MV-4-11 (cell line): Measurements from ENCODE around the gene PPP2R2C.

Source experiments
- DNase-seq: peaks from one replicate; lab custom pipeline; 2025; lab: John Stamatoyannopoulos, UW

Gene PPP2R2C

DNA sequence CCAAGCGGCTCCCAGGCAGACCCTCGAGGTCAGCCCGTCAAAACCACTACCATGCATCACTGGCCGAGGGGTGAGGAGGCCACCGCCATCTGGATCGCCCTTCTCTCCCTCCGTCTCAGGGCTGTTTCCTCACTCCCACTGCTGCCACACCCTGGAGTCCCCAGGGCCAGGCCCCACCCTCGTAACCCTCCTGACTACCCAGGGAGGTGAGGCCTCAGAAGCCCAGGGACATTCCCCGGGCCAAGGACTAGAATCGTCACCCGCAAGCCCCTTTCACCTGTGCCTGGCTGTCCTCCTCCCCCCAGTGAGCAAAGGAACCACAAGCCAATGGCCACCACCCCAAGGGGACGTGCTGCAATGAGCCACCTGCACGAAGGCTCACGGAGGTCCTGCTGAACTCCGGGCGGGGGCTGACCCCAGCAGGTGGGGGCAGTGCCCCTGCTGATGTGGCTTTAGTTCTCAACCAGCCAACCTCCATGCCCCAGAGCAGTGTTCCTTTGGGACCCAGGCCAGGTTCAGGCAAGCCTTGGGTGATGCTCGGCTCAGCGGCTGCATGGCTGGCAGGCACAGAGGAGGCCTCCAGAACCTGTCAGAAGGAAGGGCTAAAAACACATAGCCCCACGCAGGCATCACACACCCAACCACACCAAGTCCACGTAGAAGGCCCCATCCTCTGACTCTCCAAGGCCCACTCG, 23.8 kb downstream of the PPP2R2C start:
- DNase-seq, result no peak

DNA sequence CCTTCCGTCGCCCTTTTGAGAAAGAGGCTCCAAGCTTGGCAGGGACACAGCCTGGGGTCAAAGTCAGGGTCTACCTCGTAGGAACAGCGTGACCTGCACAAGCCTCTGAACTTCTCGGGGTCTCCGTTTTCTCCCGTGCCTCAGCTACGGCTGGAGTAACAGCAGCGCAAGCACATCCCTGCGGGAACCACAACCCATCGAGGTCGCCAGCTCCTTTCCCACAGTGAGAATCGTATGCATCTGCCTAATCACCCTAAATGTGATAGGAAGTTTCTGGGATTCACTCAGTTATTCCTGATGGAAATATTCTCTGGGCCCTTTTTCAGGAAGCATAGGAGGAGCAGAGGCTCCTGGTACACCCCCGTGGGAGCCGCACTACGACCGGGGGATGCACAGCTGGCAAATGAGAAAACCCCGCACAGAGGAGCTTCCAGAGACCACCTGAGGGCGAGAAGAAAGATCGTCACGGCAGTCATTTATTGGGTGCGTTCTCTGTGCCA, 24.7 kb downstream of the PPP2R2C start:
- no peak for DNase-seq

- DNase-seq, result no peak
These were observed 25.6 kb downstream of the PPP2R2C start for GRCh38 chr4:6446538-6447451.

DNA sequence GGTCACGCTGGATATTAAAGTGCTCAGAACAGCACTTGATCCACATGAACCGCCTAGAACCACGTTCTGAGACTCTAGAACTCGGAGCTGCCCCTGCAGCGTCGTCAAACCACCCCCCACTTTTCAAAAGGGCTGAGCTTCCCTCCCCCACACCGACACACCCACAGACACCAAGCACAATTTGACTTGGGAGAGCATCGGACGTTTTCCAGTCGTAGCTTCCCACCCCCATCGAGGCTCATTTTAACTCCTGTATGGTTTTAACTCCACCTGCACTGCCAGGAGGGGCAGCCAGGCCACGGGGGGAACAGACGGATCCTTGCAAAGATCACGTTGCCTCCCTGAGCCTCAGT, 26.3 kb downstream of the PPP2R2C start:
- DNase-seq, result no peak

DNA sequence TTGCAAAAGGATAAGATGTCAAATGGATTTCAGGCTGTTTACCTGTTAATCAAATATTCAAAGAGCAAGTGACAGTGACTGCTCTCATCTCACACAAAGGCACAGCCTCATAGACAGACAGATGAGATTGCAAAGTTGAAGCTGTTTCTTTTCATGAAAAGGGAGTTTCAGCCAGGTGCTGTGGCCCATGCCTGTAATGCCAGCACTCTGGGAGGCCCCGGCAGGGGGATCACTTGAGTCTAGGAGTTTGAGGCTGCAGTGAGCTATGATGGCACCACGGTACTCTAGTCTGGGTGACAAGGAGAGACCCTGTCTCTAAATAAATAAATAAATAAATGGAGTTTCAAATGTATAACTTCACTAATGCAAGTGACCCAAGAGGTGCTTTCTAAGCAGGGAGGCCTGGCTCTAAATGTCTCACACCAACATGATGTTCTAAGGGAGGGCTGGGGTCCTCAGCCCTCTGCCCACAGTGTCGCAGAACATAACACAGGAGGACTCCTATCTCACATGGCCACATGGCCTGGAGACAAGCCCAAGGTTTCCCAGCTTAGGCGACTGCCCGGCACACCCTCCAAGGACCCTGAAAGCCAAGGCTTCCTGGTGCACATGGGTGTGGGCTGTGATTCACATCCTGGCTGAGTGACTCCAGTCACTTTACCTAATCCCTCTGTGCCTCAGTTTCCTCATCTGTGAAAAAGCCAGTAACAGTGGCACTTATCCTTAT, 26.8 kb downstream of the PPP2R2C start:
- no peak for DNase-seq

GRCh38 chr4:6444582-6444981, 27.8 kb downstream of the PPP2R2C start:
- DNase-seq, result no peak

- DNase-seq, result peak; percentile 39
These were observed 29.1 kb downstream of the PPP2R2C start for GRCh38 chr4:6443035-6444023.

DNA sequence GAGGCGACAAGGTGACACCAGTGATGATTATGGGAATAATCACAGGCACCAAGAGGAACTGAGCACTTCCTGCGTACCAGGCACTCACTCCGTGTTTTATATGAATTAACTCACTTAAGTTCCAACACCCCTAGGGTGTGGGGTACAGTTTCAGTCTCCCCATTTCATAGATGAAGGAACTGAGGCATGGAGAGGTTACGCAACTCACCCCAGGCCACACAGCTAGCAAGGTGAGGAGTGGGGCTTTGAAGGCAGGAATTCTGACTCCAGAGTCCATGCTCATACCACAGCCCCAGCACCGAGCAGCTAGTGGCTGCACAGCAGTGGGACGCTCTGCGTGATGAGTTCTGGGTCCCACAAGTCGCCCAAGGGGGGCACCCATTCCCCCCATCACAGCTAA, 29.9 kb downstream of the PPP2R2C start:
- DNase-seq, result no peak

DNA sequence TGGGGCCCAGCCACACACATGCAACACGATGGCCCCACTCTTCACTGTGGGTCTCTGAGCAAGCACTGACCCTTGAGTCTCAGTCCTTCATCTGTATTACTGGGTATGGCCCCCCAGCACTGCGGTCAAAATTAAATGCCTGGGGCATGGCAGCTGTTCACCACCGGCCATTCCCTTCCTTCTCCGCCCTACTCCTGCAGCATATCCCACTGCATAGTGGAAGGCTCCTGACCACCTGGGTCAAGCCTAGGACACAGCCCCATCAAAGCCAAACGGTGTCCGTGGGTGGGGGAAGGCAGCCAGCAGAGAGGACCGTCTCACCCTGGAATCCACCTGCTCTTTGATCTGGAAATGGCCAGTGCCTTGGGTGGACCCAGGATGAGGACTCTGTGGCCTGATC, 30.7 kb downstream of the PPP2R2C start:
- no peak for DNase-seq

DNA sequence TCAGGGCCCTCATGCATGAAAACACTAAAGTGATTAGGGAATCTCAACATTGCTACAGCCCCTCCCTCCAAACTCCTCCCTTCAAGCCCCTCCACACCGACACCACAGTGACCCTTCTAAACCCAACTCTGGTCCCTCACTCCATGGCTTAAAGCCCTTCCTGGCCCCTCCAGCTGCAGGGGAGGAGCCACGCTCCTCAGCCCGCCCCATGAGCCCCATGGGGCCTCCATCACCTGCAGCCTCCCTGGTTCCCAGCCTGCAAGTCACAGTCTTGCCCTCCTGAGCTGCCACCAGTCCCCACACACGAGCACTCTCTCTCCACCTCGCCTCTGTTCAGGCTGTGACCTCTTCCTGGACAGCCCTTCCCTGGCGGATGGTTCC, 31.2 kb downstream of the PPP2R2C start:
- no peak for DNase-seq

DNA sequence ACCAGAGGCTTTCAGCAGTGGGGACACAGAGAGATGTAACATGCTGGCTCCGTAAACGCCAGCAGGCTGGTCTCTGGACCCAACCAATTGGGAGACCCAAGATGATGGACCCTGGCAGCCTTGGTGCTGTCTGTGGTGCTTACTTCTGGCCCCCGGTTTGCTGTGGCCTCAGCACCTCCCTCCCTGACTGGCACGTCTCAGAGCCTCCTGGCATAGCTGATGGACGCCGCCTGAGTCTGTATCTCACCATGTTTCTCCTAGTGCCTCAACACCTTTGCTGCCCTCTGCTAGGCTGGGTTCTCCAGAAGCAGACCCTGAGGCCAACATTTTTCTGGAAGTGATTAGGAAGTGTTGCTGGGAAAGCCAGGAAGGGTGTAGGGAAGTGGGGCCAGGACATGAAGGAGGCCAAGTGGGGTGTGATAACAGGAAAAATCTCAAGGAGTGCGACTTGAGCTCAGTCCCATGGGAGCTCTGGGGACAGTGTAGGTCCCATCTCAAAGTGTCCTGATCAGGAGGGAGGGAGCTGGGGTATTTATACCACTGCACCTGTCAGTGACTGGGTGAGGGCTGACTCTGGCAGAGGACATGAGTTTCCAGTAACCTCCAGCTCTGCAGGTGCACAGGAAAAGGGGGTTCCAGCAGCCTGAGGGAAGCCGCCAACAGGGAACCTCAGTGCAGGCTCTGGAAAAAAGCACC, 31.8 kb downstream of the PPP2R2C start:
- no peak for DNase-seq

- DNase-seq, result no peak
These were observed 33.2 kb downstream of the PPP2R2C start for GRCh38 chr4:6439120-6439762.

GRCh38 chr4:6437826-6438238, 34.6 kb downstream of the PPP2R2C start:
- DNase-seq, result no peak

DNA sequence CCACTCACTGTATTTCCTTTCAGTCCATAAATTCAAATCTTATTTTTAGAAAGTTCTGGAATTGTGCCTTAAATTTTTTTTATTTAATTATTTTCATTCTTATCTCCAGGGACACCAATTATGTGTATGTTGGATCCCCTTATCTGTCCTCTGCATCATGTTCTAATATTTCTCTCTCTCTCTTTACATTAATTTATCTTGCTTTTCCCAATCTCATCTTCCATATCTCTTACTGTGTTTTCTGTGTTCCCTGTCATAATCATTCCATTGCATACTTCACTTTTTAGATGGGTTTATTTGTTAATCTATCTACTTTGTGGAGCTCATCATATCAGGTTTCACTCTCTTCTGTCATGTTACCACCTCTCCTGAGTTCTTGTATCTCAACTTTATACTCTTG, 37.4 kb downstream of the PPP2R2C start:
- DNase-seq, result no peak

DNA sequence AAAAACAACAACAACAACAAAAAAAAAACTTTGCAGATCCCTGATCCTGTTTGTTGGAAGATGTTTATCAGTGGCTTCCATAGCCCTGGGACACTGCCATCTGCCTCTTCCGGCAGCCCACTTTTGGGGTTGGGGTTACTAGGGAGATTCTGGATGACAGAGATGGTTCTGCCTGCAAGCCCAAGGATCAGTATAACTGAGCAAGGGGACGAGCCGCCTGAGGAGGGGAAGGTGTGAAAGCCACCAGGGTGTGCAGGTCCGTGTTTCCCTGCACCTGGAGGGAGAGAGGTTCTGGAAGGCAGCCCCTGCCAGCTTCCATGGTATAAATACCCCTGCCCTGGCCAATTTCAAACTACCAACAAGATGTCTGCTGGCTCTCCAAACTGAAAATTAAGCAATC, 41.5 kb downstream of the PPP2R2C start:
- no peak for DNase-seq

DNA sequence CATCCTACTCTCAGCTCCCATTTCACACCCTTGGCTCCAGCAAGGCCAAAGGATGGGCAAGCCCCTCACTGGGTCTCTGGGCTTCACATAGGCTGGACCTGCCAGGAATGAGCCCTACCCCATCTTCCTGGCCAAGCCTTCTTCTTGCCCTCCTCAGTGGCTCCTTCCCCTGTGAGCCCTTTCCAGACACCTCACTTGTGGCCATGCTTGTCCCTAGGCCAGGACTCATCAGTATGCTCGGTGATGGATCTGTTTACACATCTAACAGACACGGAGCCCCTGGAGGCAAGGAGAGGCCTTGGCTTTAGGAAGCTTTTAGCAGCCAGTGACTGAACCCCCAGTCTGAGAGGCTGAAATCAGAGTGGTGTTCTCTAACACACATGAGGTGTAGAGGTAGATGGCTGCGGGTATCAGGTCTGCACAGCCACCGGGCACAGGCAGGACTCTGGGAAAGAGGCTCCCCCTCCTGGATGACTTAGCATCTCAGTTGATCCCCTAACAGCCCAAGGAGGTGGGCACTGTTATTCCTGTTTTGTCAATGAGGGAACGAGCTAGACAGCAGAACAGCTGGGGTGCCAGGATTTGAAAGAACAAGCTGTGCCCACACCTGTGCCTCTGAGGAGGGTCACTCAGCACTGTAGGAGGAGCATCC, 44.8 kb downstream of the PPP2R2C start:
- no peak for DNase-seq

- DNase-seq, result no peak
These were observed 45.6 kb downstream of the PPP2R2C start for GRCh38 chr4:6426571-6427438.

DNA sequence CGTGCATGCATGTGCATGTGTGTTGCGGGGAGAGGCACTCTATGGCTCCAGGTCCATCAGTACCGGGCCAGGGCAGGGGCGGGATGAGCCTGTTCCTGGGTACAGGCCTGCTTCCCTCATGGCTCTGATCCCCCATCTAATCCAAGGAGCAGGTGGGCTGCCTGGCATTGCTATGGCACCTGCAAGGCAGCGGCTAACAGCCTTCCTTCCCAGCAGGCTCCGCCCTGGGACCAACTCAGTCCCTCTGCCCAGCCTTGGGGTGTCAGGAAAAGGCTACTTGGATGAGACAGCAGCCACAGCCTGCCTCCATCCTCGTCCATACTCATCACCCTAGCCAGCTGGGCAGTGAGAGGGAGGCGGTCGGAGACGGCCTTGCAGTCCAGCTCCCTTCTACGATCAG, 46.5 kb downstream of the PPP2R2C start:
- DNase-seq, result no peak

- DNase-seq, result peak; percentile 41
These were observed 47.1 kb downstream of the PPP2R2C start for GRCh38 chr4:6425336-6425735.
